ENCODE measurements around the gene CDH22.
A peak's percentile ranks its signal among the peaks of the same experiment; 100 is the strongest.

Gene CDH22

DNA sequence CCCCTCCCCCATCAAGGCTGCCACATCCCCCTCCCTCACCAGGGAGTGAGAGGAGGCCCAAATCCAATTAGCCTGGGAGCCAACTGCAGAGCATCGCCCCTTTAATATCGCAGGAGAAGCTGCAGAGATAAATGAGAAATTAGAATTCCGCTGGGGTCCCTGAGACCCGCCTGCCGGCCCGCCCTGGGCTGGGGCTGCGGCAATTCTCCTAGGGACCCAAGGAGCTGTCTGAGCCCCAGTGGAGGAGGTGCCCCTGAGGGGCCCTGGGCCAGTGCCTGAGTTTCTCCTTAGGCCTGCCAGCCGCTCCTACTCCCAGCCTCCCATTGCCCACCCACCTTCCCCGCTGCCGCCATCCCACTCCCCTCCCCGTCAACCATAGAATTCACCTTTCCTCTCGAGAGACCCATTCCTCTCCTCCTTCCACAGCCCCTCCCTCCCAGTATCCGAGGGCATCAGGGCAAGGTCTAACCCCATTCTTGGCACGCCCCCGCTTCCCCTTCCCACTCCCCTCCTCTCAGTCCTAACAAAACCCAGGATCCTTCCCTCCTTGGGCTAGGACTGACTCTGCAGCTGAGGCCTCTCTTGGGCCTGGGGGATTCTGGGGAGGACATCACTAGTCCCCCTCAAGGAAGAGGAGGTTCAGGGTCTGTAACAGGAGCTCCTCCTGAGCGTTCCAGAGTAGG is 20.0 kb upstream of the CDH22 start:
- Histone ChIP-seq H3K4me3 (no peak overlapping the region), H3K27ac (no peak overlapping the region)

GRCh38 chr20:46327557-46327956 is 19.3 kb upstream of the CDH22 start:
- Histone ChIP-seq H3K27ac (no peak overlapping the region), H3K4me3 (no peak overlapping the region)

- no peak overlapping the region for H3K4me3 ChIP-seq
- H3K27ac ChIP-seq: no peak overlapping the region
Observed at GRCh38 chr20:46325789-46326188, 17.5 kb upstream of the CDH22 start.

- Histone ChIP-seq H3K27ac (no peak overlapping the region), H3K4me3 (no peak overlapping the region)
Observed at GRCh38 chr20:46324960-46325703, 16.8 kb upstream of the CDH22 start.

DNA sequence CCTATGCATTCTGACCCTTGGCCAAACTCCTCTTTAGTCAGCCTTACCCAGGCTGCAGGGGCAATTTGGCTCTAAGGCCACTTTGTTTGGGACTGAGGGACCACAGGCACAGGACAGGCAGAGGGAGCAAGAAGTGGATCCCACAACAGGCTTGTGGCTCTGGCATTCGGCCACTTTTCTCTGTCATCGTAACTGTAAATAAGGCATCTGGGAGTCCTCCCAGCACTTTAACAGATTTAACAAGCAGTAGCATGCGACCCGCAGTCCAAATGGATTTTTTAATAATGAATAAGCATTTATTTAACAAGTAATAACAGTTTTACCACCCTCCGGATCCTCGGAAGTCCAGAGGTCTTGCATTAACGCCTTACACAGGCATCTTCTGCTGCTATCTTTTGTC is 16.1 kb upstream of the CDH22 start:
- Histone ChIP-seq H3K4me3 (no peak overlapping the region), H3K27ac (no peak overlapping the region)

- Histone ChIP-seq H3K4me3 (no peak overlapping the region), H3K27ac (no peak overlapping the region)
Observed at GRCh38 chr20:46323557-46323956, 15.3 kb upstream of the CDH22 start.

DNA sequence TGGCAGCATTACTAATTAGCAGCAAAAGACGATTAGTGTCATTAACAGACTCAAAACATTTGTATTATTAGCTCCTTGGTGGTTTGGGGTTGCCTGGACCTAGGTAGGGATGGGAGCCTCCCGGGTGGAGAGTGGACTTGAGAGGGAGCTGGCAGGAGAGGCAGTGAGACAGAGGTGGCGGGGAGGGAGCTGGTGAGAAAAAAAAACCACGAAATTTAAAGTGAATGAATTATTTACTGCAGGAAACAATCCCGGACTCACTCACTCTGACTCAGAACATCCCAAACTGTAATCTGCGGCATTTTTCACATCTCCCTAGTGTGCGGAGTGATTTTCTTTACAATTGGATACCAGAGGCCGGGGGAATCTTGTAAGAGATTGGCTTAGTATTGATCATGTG is 14.3 kb upstream of the CDH22 start:
- Histone ChIP-seq H3K4me3 (no peak overlapping the region), H3K27ac (peak overlapping the region in 1 of 21 experiments; percentile 4)

- Histone ChIP-seq H3K27ac (peak overlapping the region in 1 of 21 experiments; percentile 6), H3K4me3 (no peak overlapping the region)
Observed at GRCh38 chr20:46317685-46318177, 9.4 kb upstream of the CDH22 start.

- H3K27ac ChIP-seq: peak overlapping the region in 1 of 21 experiments; percentile 6
- H3K4me3 ChIP-seq: no peak overlapping the region
Observed at GRCh38 chr20:46316984-46317684, 8.8 kb upstream of the CDH22 start.

DNA sequence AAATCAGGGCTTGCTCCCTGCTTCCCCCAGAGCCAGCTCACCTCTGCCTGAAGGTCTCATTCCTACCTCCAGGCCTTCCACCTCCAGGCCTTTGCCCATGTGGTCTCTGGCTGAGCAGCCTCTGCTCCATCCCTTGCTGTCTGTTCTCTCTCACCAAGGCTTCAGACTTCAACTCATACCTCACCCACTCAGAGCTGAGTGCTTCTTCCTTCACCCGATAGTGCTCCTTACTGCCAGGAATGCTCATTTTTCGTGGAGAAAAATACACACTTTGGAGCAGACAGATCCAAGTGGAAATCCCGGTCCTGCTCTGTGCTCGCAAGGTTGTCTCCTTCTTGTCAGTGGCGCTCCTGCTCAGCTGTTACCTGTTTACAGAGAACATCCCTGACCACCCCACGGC is 7.0 kb upstream of the CDH22 start:
- H3K4me3 ChIP-seq: no peak overlapping the region
- no peak overlapping the region for H3K27ac ChIP-seq

- no peak overlapping the region for H3K4me3 ChIP-seq
- H3K27ac ChIP-seq: no peak overlapping the region
Observed at GRCh38 chr20:46312945-46313861, 4.9 kb upstream of the CDH22 start.

- no peak overlapping the region for H3K27ac ChIP-seq
- peak overlapping the region in 1 of 7 experiments; percentile 26 for H3K4me3 ChIP-seq
Observed at GRCh38 chr20:46312075-46312944, 4.0 kb upstream of the CDH22 start.

- no peak overlapping the region for H3K27ac ChIP-seq
Observed at GRCh38 chr20:46311719-46312074, 3.4 kb upstream of the CDH22 start.

DNA sequence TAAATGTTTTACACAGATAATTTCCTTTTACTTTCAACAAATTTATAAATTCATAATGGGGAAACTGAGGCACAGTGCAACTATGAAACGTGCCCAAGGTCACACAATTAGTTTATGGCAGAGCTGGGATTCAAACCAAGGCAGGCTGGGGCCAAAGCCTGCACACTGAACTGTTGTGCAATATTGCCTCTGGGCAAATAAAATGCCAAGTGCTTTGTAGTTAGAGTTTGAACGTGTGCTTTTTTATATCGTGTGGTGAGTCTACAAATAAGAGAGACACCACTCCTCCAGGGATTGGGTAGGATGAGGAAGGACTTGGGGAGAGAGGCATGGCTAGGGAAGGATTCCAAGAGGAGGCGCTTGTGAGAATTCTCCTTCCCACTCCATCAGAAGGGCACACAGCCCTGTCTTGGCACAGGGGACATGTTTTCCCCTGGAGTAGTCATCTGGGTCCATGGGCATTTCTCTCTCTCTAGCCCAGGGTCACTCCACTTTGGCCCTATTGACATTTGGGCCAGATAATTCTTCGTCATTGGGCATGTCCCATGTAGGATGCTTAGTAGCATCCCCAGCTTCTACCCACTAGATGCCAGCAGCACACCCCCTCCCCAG is 2.8 kb upstream of the CDH22 start:
- no peak overlapping the region for H3K4me3 ChIP-seq
- H3K27ac ChIP-seq: no peak overlapping the region

More at GRCh38 chr20:46311719-46312074, 3.4 kb upstream of the CDH22 start:
- no peak overlapping the region for H3K4me3 ChIP-seq

GRCh38 chr20:46309945-46310344 is 1.6 kb upstream of the CDH22 start:
- Histone ChIP-seq H3K27ac (no peak overlapping the region), H3K4me3 (no peak overlapping the region)

DNA sequence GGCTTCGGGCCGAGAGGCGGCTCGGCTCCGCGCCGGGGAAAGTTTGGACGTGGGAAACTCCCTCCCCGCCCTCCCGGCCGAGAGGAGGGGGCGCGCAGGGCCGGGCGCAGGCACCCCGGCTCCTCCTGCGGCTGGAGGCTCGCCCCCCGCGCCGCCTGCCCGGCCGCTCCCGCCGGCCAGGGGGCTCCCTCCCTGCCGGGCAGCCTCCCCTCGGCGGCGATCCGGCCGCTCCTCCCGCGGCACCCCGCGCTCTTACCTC is 370 bp downstream of the CDH22 start:
- peak overlapping the region; percentile 23 to 61 (median 39) for H3K4me3 ChIP-seq

GRCh38 chr20:46307139-46307998 is 929 bp downstream of the CDH22 start:
- Histone ChIP-seq H3K4me3 (peak overlapping the region; percentile 21 to 61 (median 39)), H3K27ac (peak overlapping the region in 10 of 21 experiments; percentile 4 to 79 (median 36))

More for the DNA sequence above, 370 bp downstream of the CDH22 start:
- peak overlapping the region in 10 of 21 experiments; percentile 4 to 79 (median 36) for H3K27ac ChIP-seq
